ENCODE data around the gene ANKS6.
A peak's percentile ranks its signal among the peaks of the same experiment; 100 is the strongest.

ANKS6 gene

GRCh38 chr9:98726735-98727134, 69.6 kb downstream of the ANKS6 start:
- DNase-seq, result no peak

- no peak for DNase-seq
These were observed 71.4 kb downstream of the ANKS6 start for GRCh38 chr9:98724810-98725530.

- DNase-seq, result no peak
These were observed 74.7 kb downstream of the ANKS6 start for GRCh38 chr9:98721643-98722042.

GRCh38 chr9:98720402-98720801, 76.0 kb downstream of the ANKS6 start:
- no peak for DNase-seq

GRCh38 chr9:98719055-98719454, 77.3 kb downstream of the ANKS6 start:
- DNase-seq, result no peak

- no peak for DNase-seq
These were observed 81.5 kb downstream of the ANKS6 start for GRCh38 chr9:98714833-98715232.

GRCh38 chr9:98712987-98713386, 83.4 kb downstream of the ANKS6 start:
- no peak for DNase-seq

- no peak for DNase-seq
These were observed 86.1 kb downstream of the ANKS6 start for GRCh38 chr9:98709968-98710965.

GRCh38 chr9:98708933-98709911, 87.1 kb downstream of the ANKS6 start, which contains the start of gene GABBR2:
Gene GABBR2 (minus strand): TSS chr9:98708935. CDS start chr9:98708737, 198 bp downstream.
- no peak for DNase-seq

- no peak for DNase-seq
These were observed 88.0 kb downstream of the ANKS6 start for GRCh38 chr9:98708103-98708932.

- DNase-seq, result peak; percentile 20
These were observed 88.9 kb downstream of the ANKS6 start for GRCh38 chr9:98707166-98708102.

- DNase-seq, result no peak
These were observed 89.6 kb downstream of the ANKS6 start for GRCh38 chr9:98706651-98707165.

- DNase-seq, result peak; percentile 9
These were observed 93.4 kb downstream of the ANKS6 start for GRCh38 chr9:98702835-98703380.

GRCh38 chr9:98702340-98702739, 94.0 kb downstream of the ANKS6 start:
- DNase-seq, result no peak

GRCh38 chr9:98701576-98701975, 94.8 kb downstream of the ANKS6 start:
- DNase-seq, result no peak

- DNase-seq, result no peak
These were observed 95.6 kb downstream of the ANKS6 start for GRCh38 chr9:98700801-98701200.

- DNase-seq, result no peak
These were observed 97.5 kb downstream of the ANKS6 start for GRCh38 chr9:98698856-98699255.

GRCh38 chr9:98694943-98695342, 101.4 kb downstream of the ANKS6 start:
- DNase-seq, result no peak

- DNase-seq, result no peak
These were observed 104.0 kb downstream of the ANKS6 start for GRCh38 chr9:98692392-98692791.

- no peak for DNase-seq
These were observed 104.5 kb downstream of the ANKS6 start for GRCh38 chr9:98691890-98692289.

All from NCI-H446 treated with DMSO at 0.1 percent for 48 hours (cell line).